DND-41 (cell line): Measurements from ENCODE around the gene NXPH4.

Experiments used
- CTCF ChIP-seq: IDR thresholded peaks from 2 replicates; pipeline ENCODE4 v1.5.1; 2012; ENCODE audit warnings: borderline replicate concordance, low read length, moderate library complexity, mild to moderate bottlenecking; ENCODE audit not compliant: poor library complexity, severe bottlenecking; ENCODE audit errors: extremely low read depth
- EZH2 ChIP-seq: IDR thresholded peaks from 3 replicates; pipeline ENCODE4 v1.6.1; 2012; ENCODE audit warnings: borderline replicate concordance, low read depth, mild to moderate bottlenecking, moderate library complexity, low read length, inconsistent platforms; ENCODE audit not compliant: severe bottlenecking

- TF ChIP-seq CTCF (no peak), EZH2 (no peak)
These were observed 25.1 kb downstream of the NXPH4 start for GRCh38 chr12:57241402-57242310.
